T-helper 2 cell treated with Interferon-gamma antibody and Interleukin-4, amounts not matched to agents 5 μg/mL and 100 μg/mL, for 36 hours (primary cell): ENCODE data around the gene PATE3.

Source experiments
- DNase-seq: peaks from one replicate; pipeline ENCODE4 v3.0.0; 2021; ENCODE audit warnings: low spot score
- H3K27ac Mint-ChIP-seq: one replicate; pipeline ENCODE4 v1.8.0; 2021; ENCODE audit warnings: mild to moderate bottlenecking, mixed read lengths
- H3K27me3 Mint-ChIP-seq: one replicate; pipeline ENCODE4 v1.8.0; 2021; ENCODE audit warnings: low read depth, mixed read lengths
- H3K36me3 Mint-ChIP-seq: one replicate; pipeline ENCODE4 v1.8.0; 2021; ENCODE audit warnings: low read depth, mixed read lengths
- H3K4me1 Mint-ChIP-seq: one replicate; pipeline ENCODE4 v1.8.0; 2021; ENCODE audit warnings: low read depth, mixed read lengths
- H3K4me3 Mint-ChIP-seq: one replicate; pipeline ENCODE4 v1.8.0; 2022; ENCODE audit warnings: mild to moderate bottlenecking, moderate library complexity, mixed read lengths
- H3K9me3 Mint-ChIP-seq: one replicate; pipeline ENCODE4 v1.8.0; 2021; ENCODE audit warnings: mixed read lengths

PATE3 gene, protein sequence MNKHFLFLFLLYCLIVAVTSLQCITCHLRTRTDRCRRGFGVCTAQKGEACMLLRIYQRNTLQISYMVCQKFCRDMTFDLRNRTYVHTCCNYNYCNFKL

DNA sequence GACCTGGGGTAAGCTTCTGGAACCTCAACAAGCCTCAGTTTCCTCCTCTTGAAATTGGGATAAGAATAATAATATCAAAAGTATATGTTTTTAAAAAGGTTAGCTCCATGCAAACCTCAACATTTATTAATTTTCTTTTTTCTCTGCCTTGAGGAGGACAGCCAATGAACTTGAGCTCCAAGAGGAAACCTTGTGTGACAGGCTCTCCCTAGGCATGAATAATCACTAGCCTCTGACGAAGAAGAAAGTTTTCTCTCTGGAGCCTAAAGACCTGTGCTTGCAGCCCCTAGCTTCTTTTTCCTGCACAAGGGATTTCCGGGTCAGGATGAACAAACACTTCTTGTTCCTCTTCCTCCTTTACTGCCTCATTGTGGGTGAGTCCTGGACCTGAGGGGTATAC is at the start of gene PATE3:
Gene PATE3, plus strand, starts transcription at position 301 of the 400 bp plus-strand sequence. Its CDS starts 25 bp downstream, at position 326.
- Mint-ChIP-seq H3K4me3 (no peak within 1 kb of the TSS), H3K4me1 (peaks cover 2% of the 10 kb centered on the region), H3K27me3 (peaks cover 5% of the 10 kb centered on the region), H3K9me3 (no peaks in the 10 kb centered on the region), H3K36me3 (no peaks in the 10 kb centered on the region), H3K27ac (no peak within 1 kb of the TSS)
- no peak for DNase-seq

DNA sequence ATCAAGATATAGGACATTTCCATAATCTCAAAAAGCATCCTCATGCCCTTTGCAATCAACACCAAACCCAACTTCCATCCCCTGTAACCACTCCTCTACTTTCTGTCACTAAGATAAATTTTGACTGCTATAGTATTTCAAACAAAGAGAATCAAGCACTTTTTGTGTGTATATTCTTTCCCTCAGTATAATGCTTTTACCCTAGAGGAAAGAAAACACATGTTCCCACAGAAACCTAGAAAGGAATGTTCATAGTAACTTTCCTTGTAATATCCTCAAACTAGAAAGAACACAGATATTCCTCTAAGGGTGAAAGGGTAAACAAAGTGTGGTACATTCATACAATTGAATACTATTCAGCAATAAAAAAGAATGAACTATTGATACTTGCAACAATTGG is 47.3 kb upstream of the PATE3 start:
- H3K36me3 Mint-ChIP-seq: no peaks in the 10 kb centered on the region
- H3K27ac Mint-ChIP-seq: no peak overlapping the region
- peaks cover 21% of the 10 kb centered on the region for H3K27me3 Mint-ChIP-seq
- no peaks in the 10 kb centered on the region for H3K9me3 Mint-ChIP-seq
- no peak overlapping the region for H3K4me3 Mint-ChIP-seq
- H3K4me1 Mint-ChIP-seq: no peaks in the 10 kb centered on the region
- DNase-seq: no peak

DNA sequence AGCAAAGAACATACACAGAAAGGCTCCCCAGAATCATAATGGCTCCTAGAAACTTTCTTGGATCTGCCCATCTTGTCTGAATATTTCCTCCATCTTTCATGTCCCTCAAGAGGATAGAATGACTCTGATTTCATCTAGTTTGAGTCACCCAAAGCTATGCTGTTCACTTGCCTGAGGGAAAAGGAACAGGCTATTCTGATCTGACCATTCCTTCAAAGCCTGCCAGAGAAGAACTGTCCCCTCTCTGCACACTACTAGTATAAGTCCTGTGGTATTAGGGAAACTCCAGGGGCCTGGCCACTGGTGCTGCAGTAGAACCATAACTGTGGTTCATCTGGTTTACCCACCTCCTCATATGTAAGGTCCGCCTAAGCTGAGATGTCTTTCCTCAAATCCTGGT is 44.2 kb upstream of the PATE3 start:
- Mint-ChIP-seq H3K9me3 (no peaks in the 10 kb centered on the region), H3K4me1 (no peaks in the 10 kb centered on the region), H3K27ac (no peak overlapping the region), H3K36me3 (no peaks in the 10 kb centered on the region), H3K27me3 (peaks cover 12% of the 10 kb centered on the region), H3K4me3 (no peak overlapping the region)
- no peak for DNase-seq

- Mint-ChIP-seq H3K27me3 (peaks cover 7% of the 10 kb centered on the region), H3K27ac (no peak within 1 kb of the TSS), H3K9me3 (no peaks in the 10 kb centered on the region), H3K4me3 (no peak within 1 kb of the TSS), H3K4me1 (no peaks in the 10 kb centered on the region), H3K36me3 (no peaks in the 10 kb centered on the region)
- DNase-seq: no peak
Measured at GRCh38 chr11:125745979-125746378, 41.9 kb upstream of the PATE3 start, which contains the start of gene PATE1. Gene PATE1 (plus strand): TSS chr11:125746279. CDS start chr11:125746305, 26 bp downstream.

DNA sequence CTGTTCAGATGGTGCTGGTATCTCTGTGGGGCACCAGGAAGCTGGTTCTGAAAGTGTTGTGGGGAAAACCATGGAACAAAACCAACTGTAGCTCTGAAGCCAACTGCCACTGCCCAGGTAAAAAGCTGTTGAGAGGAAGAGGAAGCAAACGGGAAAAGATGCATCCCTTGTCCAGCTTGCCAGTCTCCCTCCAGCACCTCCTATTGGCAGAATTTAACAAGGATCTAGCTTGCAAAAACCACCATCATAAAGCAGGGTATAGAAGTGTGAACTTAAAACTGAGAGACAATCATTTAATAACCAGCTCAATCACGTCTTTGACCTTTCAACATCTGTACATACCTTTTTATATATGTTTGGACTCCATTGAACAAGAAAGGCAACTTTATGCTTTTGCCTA is 37.3 kb upstream of the PATE3 start:
- Mint-ChIP-seq H3K9me3 (no peaks in the 10 kb centered on the region), H3K4me1 (no peaks in the 10 kb centered on the region), H3K27ac (no peak overlapping the region), H3K4me3 (no peak overlapping the region), H3K27me3 (peaks cover 4% of the 10 kb centered on the region), H3K36me3 (no peaks in the 10 kb centered on the region)
- DNase-seq: no peak

GRCh38 chr11:125756050-125756449 is 31.9 kb upstream of the PATE3 start:
- Mint-ChIP-seq H3K27ac (no peak overlapping the region), H3K4me1 (no peaks in the 10 kb centered on the region), H3K9me3 (no peaks in the 10 kb centered on the region), H3K4me3 (no peak overlapping the region), H3K36me3 (no peaks in the 10 kb centered on the region), H3K27me3 (peaks cover 11% of the 10 kb centered on the region)
- no peak for DNase-seq

GRCh38 chr11:125762445-125762844 is 25.5 kb upstream of the PATE3 start:
- DNase-seq: no peak
- Mint-ChIP-seq H3K27ac (no peak overlapping the region), H3K27me3 (peaks cover 11% of the 10 kb centered on the region), H3K36me3 (no peaks in the 10 kb centered on the region), H3K9me3 (no peaks in the 10 kb centered on the region), H3K4me1 (no peaks in the 10 kb centered on the region), H3K4me3 (no peak overlapping the region)

DNA sequence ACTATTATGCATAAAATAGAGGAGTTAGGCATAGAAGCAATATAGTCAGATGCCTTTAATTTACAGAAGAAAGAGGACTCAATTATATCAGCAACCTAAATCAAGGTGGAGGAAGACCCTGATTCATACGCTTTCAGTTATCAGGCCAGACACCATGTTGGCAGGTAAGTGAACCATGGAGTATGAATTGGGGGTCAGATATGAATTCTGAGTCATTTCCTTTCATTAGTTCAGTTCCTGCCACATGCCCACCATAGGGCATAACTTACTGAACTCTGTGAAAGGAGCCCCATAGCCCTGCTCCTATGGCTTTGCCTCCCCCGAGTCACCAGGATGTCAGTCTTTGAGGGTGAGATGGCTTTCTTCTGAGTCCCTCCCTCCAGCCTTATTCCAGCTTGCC is 24.4 kb upstream of the PATE3 start:
- H3K36me3 Mint-ChIP-seq: no peaks in the 10 kb centered on the region
- H3K9me3 Mint-ChIP-seq: no peaks in the 10 kb centered on the region
- DNase-seq: no peak

DNA sequence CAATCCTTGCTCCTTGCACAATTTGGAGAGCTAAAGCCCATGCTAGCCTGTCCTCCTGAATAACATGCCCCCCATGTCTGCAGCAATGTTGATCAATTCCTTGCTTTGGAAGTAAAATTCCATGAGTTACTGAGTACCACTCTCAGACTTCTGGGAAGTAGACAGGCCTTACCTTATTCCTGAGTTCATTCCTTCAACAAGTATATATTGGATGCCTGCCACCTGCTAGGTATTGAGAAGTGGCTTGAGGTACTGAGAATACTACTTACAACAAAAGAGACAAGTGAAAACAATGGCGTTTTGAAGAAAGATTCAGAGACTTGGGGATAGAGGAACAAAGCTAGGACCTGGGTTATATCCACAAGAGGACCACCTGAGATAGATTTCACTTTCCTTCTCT is 21.7 kb upstream of the PATE3 start:
- no peak overlapping the region for H3K4me3 Mint-ChIP-seq
- H3K4me1 Mint-ChIP-seq: no peaks in the 10 kb centered on the region
- H3K27me3 Mint-ChIP-seq: peaks cover 7% of the 10 kb centered on the region
- DNase-seq: no peak
- H3K27ac Mint-ChIP-seq: no peak overlapping the region
- no peaks in the 10 kb centered on the region for H3K9me3 Mint-ChIP-seq
- H3K36me3 Mint-ChIP-seq: no peaks in the 10 kb centered on the region

More for the DNA sequence above, 24.4 kb upstream of the PATE3 start:
- no peak overlapping the region for H3K27ac Mint-ChIP-seq
- H3K4me1 Mint-ChIP-seq: no peaks in the 10 kb centered on the region
- H3K27me3 Mint-ChIP-seq: peaks cover 11% of the 10 kb centered on the region
- H3K4me3 Mint-ChIP-seq: no peak overlapping the region

DNA sequence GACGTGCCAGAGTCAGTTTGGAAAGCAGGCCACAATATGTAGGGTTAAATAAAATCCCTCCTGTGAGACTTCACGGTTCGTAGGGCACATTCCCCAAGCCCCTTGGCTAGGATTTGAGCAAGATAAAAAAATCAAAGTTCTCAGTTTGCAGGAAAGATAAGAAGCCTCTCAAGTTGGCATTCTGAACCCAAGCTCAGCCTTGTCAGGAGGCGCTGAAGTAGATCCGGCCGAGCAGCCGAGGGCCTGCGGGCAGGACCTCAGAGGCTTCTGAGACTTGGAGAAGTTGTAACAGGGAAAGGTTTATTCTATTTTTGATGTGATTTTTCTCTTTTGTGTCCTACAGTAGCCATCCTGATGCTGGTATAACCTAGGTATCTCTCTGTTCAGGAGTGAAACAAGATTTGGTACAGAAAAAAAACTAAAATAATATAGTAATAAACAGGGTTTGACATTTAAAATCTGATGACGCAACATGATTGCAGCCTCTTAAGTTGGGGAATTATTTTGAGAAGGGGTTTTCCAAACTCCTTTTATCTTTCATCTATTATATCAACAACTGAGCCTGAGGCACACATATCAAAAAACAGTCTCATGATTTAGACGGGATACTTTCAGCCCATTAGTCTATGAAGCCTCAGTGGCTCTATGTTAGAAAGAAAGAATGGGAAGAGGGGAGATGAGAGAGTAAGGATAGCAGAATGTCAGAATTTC is 19.4 kb upstream of the PATE3 start:
- Mint-ChIP-seq H3K27ac (no peak overlapping the region), H3K36me3 (no peaks in the 10 kb centered on the region), H3K27me3 (peaks cover 6% of the 10 kb centered on the region), H3K4me3 (no peak overlapping the region), H3K4me1 (no peaks in the 10 kb centered on the region), H3K9me3 (no peaks in the 10 kb centered on the region)
- no peak for DNase-seq

- Mint-ChIP-seq H3K27ac (no peak overlapping the region), H3K36me3 (no peaks in the 10 kb centered on the region), H3K27me3 (peaks cover 2% of the 10 kb centered on the region), H3K9me3 (no peaks in the 10 kb centered on the region), H3K4me1 (no peaks in the 10 kb centered on the region), H3K4me3 (no peak overlapping the region)
- no peak for DNase-seq
Measured at GRCh38 chr11:125770583-125770982, 17.3 kb upstream of the PATE3 start.

DNA sequence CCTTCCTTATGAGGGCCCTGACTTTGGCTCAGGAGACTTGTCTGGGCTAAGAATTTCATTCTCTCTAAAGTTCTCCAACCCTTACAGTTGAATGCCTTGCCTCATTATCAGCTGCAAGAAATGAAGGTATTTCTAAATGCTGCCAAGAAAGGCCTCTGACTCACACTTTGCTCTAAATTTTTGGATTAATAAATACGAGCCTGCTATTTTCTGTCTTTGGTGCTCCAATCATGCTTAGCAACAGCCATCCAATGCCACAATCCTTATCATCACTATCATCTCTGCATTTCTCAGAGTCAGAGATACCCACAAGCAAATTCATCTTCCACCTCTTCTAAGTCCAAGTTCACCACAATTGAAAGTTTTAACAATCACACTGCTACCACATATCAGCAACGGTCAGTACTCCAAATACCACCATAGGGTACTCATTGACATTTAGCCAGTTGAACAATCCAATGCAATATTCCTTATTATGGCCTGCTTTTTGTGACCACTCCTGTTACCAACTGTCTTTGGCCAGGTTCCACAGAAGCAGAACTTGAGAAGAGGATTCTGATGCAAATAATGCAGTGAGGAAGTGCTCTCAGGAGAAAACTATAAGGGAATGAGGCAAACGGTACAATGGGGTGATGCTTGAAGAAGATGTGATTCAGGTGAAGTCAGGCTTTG is 15.0 kb upstream of the PATE3 start:
- Mint-ChIP-seq H3K9me3 (no peaks in the 10 kb centered on the region), H3K27me3 (peaks cover 2% of the 10 kb centered on the region), H3K4me3 (no peak overlapping the region), H3K36me3 (no peaks in the 10 kb centered on the region), H3K27ac (no peak overlapping the region), H3K4me1 (peaks cover 2% of the 10 kb centered on the region)
- no peak for DNase-seq

GRCh38 chr11:125773516-125773915 is 14.4 kb upstream of the PATE3 start:
- DNase-seq: no peak
- H3K9me3 Mint-ChIP-seq: no peaks in the 10 kb centered on the region
- peaks cover 2% of the 10 kb centered on the region for H3K4me1 Mint-ChIP-seq
- no peaks in the 10 kb centered on the region for H3K36me3 Mint-ChIP-seq
- no peak overlapping the region for H3K27ac Mint-ChIP-seq
- peaks cover 2% of the 10 kb centered on the region for H3K27me3 Mint-ChIP-seq
- H3K4me3 Mint-ChIP-seq: no peak overlapping the region

- Mint-ChIP-seq H3K36me3 (no peaks in the 10 kb centered on the region), H3K27me3 (peaks cover 10% of the 10 kb centered on the region), H3K27ac (no peak overlapping the region), H3K4me3 (no peak overlapping the region), H3K9me3 (no peaks in the 10 kb centered on the region), H3K4me1 (peaks cover 2% of the 10 kb centered on the region)
- DNase-seq: no peak
Measured at GRCh38 chr11:125777309-125777708, 10.6 kb upstream of the PATE3 start.
